HepG2 (cell line): ENCODE results near the gene IFIT5. TPM values are rescaled to one million over a fixed set of nuclear protein-coding genes. Genes with fewer than 3 reads are reported as not detected.
A peak's percentile ranks its signal among the peaks of the same experiment; 100 is the strongest.

ENCODE experiments used
- EHMT2 ChIP-seq: fragments of 200-600 bp; sonication (generic); IDR thresholded peaks from 2 replicates; pipeline ENCODE4 v1.7.0; 2017; ENCODE audit warnings: antibody characterized with exemption, low read depth, low read length, borderline replicate concordance
- ETS1 ChIP-seq: sonication (generic); formaldehyde crosslinking; IDR thresholded peaks from 2 replicates; pipeline ENCODE4 v1.4.0; 2020; ENCODE audit warnings: missing genetic modification reagents
- FOXA3 ChIP-seq: IDR thresholded peaks from 2 replicates; pipeline ENCODE4 v1.6.1; 2016; ENCODE audit warnings: missing genetic modification reagents, missing compliant biosample characterization
- HDAC6 ChIP-seq: fragments of 200-600 bp; sonication (generic); IDR thresholded peaks from 2 replicates; pipeline ENCODE4 v1.7.0; 2017; ENCODE audit warnings: mild to moderate bottlenecking, antibody characterized with exemption, low read length, low read depth
- JUNB ChIP-seq: sonication (generic); formaldehyde crosslinking; IDR thresholded peaks from 2 replicates; pipeline ENCODE4 v1.8.0; 2022; ENCODE audit warnings: missing genetic modification reagents, mild to moderate bottlenecking, borderline replicate concordance
- KLF6 ChIP-seq: IDR thresholded peaks from 2 replicates; pipeline ENCODE4 v1.8.0; 2016; ENCODE audit warnings: missing biosample characterization, missing genetic modification reagents
- PRPF4 ChIP-seq: fragments of 200-400 bp; formaldehyde crosslinking; IDR thresholded peaks from 2 replicates; pipeline ENCODE4 v1.6.1; 2016; ENCODE audit warnings: low read length, low read depth; ENCODE audit not compliant: poor library complexity, severe bottlenecking
- RFXANK ChIP-seq: IDR thresholded peaks from 2 replicates; pipeline ENCODE4 v1.6.1; 2016
- TERF1 ChIP-seq: sonication (generic); formaldehyde crosslinking; IDR thresholded peaks from 2 replicates; pipeline ENCODE4 v1.8.0; 2022; ENCODE audit warnings: mild to moderate bottlenecking, missing genetic modification reagents, moderate library complexity
- ZNF12 ChIP-seq: sonication (generic); formaldehyde crosslinking; IDR thresholded peaks from 2 replicates; pipeline ENCODE4 v1.5.0; 2020; ENCODE audit warnings: missing genetic modification reagents
- ZNF350 ChIP-seq: sonication (generic); formaldehyde crosslinking; IDR thresholded peaks from 2 replicates; pipeline ENCODE4 v1.4.0; 2020; ENCODE audit warnings: mild to moderate bottlenecking, low read depth, missing genetic modification reagents, borderline replicate concordance
- ZNF510 ChIP-seq: sonication (generic); formaldehyde crosslinking; IDR thresholded peaks from 2 replicates; pipeline ENCODE4 v1.4.0; 2020; ENCODE audit warnings: low read depth, mild to moderate bottlenecking, missing genetic modification reagents
- ZNF660 ChIP-seq: sonication (generic); formaldehyde crosslinking; IDR thresholded peaks from 2 replicates; pipeline ENCODE4 v1.5.1; 2020; ENCODE audit warnings: mild to moderate bottlenecking, low read depth, missing genetic modification reagents, borderline replicate concordance
- ZNF709 ChIP-seq: sonication (generic); formaldehyde crosslinking; IDR thresholded peaks from 2 replicates; pipeline ENCODE4 v1.5.0; 2020; ENCODE audit warnings: mild to moderate bottlenecking, missing genetic modification reagents
- ZNF775 ChIP-seq: sonication (generic); formaldehyde crosslinking; IDR thresholded peaks from 2 replicates; pipeline ENCODE4 v1.4.0; 2020; ENCODE audit warnings: missing genetic modification reagents, mild to moderate bottlenecking, moderate library complexity, borderline replicate concordance
- ZNF782 ChIP-seq: sonication (generic); formaldehyde crosslinking; IDR thresholded peaks from 2 replicates; pipeline ENCODE4 v1.4.0; 2020; ENCODE audit warnings: missing genetic modification reagents, mild to moderate bottlenecking, borderline replicate concordance
- ZSCAN12 ChIP-seq: sonication (generic); formaldehyde crosslinking; IDR thresholded peaks from 2 replicates; pipeline ENCODE4 v1.9.0; 2021; ENCODE audit warnings: mild to moderate bottlenecking, missing genetic modification reagents
- polyA plus RNA-seq, 8 experiments: library from polyadenylated mRNA; depleted of rRNA in 3 of 8; stranded (reverse) in 7 of 8; unstranded in 1 of 8; fragments of >200 nt; fragmentation: Illumina TruSeq in 4 of 8; extraction: Trizol in 4 of 8; gene quantifications; 2 replicates each; pipeline versions ENCODE4 v1.2.1 to v1.2.3, GENCODE V29; 2011 to 2016; ENCODE audit warnings: low read depth in 4 of 8, missing spikeins in 1 of 8, mixed read lengths in 1 of 8; ENCODE audit not compliant: insufficient read depth in 1 of 8
- total RNA-seq, 5 experiments: library from RNA; depleted of rRNA; stranded (reverse); fragments of >200 nt; fragmentation: Illumina TruSeq; extraction: Trizol; gene quantifications; 2 replicates each; pipeline ENCODE4 v1.2.3, GENCODE V29; 2016; ENCODE audit warnings: low read depth in 1 of 5
- TF ChIP-seq, protein P1 (sequence below): sonication (generic); formaldehyde crosslinking; IDR thresholded peaks from 2 replicates; pipeline ENCODE4 v1.4.0; 2020; ENCODE audit warnings: missing genetic modification reagents
- TF ChIP-seq, protein P2 (sequence below): sonication (generic); formaldehyde crosslinking; IDR thresholded peaks from 2 replicates; pipeline ENCODE4 v1.4.0; 2020; ENCODE audit warnings: missing genetic modification reagents, mild to moderate bottlenecking, borderline replicate concordance
- TF ChIP-seq, protein P3 (sequence below): sonication (generic); formaldehyde crosslinking; IDR thresholded peaks from 2 replicates; pipeline ENCODE4 v1.4.0; 2020; ENCODE audit warnings: mild to moderate bottlenecking, missing genetic modification reagents

The IFIT5 gene
- total and polyA plus RNA-seq, 2 of the 13 experiments (the other 11 are each of a cell fraction or from before 2014, with no cell fraction given) = 2.2 to 8.3 TPM

DNA sequence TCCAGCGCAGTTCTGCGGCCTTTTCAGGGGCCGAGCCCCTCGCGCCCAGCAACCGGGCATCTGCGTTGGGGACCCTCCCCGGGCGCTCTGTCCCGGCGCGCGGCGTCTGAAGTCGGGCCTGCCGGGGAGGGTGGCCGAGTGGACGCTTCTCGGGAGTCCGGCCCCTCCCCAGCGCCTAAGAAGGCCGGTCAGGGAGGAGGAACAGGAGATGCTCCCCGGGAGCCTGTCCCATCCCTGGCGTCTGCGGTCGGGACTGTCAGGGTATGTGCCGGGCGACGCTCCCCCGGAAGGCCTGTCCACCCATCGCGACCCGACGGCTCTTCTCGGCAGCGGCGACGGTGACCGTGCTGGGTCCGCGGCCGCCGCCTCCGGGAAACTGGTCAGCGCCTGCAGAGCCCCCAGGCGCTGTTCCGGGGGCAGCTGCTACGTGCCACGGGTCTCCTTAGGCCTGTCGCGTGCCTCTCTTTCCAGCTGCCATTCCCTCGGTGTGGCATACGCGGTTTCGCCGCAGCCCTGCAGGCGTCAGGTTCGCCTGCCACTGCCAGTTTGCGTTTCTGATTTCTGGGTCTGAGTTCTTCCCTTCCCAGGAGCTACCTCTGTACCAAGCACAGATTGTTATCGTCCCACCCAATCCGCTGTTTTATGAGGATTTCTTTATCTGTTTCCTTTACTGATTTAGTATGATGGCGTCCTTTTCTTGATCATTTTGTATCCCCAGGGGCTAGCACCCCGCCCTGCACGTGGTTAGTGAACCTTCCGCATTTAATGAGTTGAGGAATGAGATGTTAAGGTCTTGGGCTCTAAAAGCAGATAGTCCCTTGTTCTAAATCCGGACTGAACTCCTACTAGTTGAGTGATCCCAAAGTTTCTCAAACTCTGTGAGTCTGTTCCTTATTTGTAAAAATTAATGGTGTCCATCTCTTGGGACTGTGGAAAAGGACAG, 782 bp downstream of the IFIT5 start (continued):
- TF ChIP-seq, protein P1, sequence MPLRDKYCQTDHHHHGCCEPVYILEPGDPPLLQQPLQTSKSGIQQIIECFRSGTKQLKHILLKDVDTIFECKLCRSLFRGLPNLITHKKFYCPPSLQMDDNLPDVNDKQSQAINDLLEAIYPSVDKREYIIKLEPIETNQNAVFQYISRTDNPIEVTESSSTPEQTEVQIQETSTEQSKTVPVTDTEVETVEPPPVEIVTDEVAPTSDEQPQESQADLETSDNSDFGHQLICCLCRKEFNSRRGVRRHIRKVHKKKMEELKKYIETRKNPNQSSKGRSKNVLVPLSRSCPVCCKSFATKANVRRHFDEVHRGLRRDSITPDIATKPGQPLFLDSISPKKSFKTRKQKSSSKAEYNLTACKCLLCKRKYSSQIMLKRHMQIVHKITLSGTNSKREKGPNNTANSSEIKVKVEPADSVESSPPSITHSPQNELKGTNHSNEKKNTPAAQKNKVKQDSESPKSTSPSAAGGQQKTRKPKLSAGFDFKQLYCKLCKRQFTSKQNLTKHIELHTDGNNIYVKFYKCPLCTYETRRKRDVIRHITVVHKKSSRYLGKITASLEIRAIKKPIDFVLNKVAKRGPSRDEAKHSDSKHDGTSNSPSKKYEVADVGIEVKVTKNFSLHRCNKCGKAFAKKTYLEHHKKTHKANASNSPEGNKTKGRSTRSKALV (CRISPR knock-in tag) = peak; percentile 14
- TF ChIP-seq PRPF4 = no peak
- TF ChIP-seq ZNF782 (CRISPR knock-in tag) = no peak; the same call in 1 of the 2 replicates
- no peak for TF ChIP-seq KLF6 (CRISPR knock-in tag)
- TF ChIP-seq FOXA3 = no peak
- TF ChIP-seq TERF1 (CRISPR knock-in tag) = no peak
- no peak for TF ChIP-seq JUNB
- TF ChIP-seq ETS1 (CRISPR knock-in tag) = no peak
- TF ChIP-seq ZNF510 = no peak
- TF ChIP-seq ZNF12 (CRISPR knock-in tag) = no peak
- TF ChIP-seq ZNF350 (CRISPR knock-in tag) = peak; percentile 71; the same call in 1 of the 2 replicates
- TF ChIP-seq HDAC6 = no peak
- no peak for TF ChIP-seq ZSCAN12 (CRISPR knock-in tag)
- TF ChIP-seq ZNF775 (CRISPR knock-in tag) = no peak
- 0 out of 2 replicates have a peak, but pooled peaks have one; percentile 46 for TF ChIP-seq ZNF660 (CRISPR knock-in tag)
- TF ChIP-seq RFXANK (CRISPR knock-in tag) = no peak
- no peak for TF ChIP-seq EHMT2
- TF ChIP-seq, protein P2, sequence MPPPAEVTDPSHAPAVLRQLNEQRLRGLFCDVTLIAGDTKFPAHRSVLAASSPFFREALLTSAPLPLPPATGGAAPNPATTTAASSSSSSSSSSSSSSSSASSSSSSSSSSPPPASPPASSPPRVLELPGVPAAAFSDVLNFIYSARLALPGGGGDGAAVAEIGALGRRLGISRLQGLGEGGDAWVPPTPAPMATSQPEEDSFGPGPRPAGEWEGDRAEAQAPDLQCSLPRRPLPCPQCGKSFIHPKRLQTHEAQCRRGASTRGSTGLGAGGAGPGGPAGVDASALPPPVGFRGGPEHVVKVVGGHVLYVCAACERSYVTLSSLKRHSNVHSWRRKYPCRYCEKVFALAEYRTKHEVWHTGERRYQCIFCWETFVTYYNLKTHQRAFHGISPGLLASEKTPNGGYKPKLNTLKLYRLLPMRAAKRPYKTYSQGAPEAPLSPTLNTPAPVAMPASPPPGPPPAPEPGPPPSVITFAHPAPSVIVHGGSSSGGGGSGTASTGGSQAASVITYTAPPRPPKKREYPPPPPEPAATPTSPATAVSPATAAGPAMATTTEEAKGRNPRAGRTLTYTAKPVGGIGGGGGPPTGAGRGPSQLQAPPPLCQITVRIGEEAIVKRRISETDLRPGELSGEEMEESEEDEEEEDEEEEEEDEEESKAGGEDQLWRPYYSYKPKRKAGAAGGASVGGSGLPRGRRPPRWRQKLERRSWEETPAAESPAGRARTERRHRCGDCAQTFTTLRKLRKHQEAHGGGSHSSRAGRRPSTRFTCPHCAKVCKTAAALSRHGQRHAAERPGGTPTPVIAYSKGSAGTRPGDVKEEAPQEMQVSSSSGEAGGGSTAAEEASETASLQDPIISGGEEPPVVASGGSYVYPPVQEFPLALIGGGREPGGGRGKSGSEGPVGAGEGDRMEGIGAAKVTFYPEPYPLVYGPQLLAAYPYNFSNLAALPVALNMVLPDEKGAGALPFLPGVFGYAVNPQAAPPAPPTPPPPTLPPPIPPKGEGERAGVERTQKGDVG (CRISPR knock-in tag) = no peak
- TF ChIP-seq ZNF709 (CRISPR knock-in tag) = no peak; the same call in 1 of the 2 replicates
- TF ChIP-seq, protein P3, sequence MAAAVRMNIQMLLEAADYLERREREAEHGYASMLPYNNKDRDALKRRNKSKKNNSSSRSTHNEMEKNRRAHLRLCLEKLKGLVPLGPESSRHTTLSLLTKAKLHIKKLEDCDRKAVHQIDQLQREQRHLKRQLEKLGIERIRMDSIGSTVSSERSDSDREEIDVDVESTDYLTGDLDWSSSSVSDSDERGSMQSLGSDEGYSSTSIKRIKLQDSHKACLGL (CRISPR knock-in tag) = peak; percentile 69; the same call in 1 of the 2 replicates
